ENCODE measurements around the gene CNGA3.
"Not testable (repeated sequence)": the region's sequence is repeated elsewhere in the genome, so short reads cannot be mapped to it uniquely, and the experiment has no call there.

The CNGA3 gene

DNA sequence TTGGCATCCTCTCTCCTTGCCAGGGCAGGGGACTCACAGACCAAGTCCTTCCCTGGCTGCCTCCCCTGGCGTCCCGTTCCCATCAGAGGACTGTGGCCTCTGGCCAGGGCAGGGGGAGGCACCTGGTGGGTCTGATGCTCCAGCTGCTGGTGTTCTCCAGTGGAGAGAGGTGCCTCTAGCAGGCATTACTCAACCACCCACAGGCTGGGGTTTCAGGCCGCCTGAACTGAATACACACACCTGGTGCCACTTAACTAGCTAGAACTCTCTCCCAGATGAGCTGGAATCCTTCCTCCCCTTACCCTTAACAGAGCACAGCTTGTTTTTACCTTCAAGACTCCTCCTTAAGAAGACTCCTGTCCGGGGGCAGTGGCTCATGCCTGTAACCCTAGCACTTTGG, 37.7 kb upstream of the CNGA3 start:
- Histone ChIP-seq H3K4me1 (no peaks in the 10 kb centered on the region), H4K20me1 (no peaks in the 10 kb centered on the region), H3K9ac (no peak overlapping the region), H3K4me3 (no peak overlapping the region), H3K27ac (no peak overlapping the region), H3K9me3 (replicated peaks in 1 of 11) (no peaks in the 10 kb centered on the region), H3K36me3 (no peaks in the 10 kb centered on the region), H3K27me3 (no peaks in the 10 kb centered on the region), H3K4me2 (no peak overlapping the region)
- no peak for TF ChIP-seq Cebpa-rat (IDR thresholded peaks at IDR 0.05)

DNA sequence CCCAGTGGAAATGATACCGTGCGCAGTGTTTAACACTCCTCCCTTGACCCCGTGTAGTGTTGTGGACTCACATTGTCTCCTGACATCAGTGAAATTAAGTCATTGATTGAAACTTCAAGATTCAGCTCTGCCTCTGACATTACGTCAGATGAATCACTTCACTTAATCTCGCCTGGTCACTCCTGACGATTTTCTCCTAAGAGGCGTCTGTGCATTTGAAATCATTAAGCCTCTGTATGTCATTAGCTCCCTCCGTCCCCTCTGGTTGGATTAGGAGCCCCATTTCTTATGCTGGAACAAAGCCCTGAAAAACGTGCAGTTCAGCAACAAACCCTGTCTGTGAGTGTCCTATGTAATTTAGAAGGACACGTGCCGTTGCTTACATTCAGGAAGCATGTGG, 36.7 kb upstream of the CNGA3 start:
- no peak for TF ChIP-seq Cebpa-rat (IDR thresholded peaks at IDR 0.05)
- H3K4me2 ChIP-seq: no peak overlapping the region
- H3K27ac ChIP-seq: no peak overlapping the region
- no peaks in the 10 kb centered on the region for H3K9me3 ChIP-seq (replicated peaks in 1 of 11)
- no peaks in the 10 kb centered on the region for H4K20me1 ChIP-seq
- no peak overlapping the region for H3K4me3 ChIP-seq
- no peak overlapping the region for H3K9ac ChIP-seq
- H3K27me3 ChIP-seq: no peaks in the 10 kb centered on the region
- no peaks in the 10 kb centered on the region for H3K36me3 ChIP-seq
- no peaks in the 10 kb centered on the region for H3K4me1 ChIP-seq

DNA sequence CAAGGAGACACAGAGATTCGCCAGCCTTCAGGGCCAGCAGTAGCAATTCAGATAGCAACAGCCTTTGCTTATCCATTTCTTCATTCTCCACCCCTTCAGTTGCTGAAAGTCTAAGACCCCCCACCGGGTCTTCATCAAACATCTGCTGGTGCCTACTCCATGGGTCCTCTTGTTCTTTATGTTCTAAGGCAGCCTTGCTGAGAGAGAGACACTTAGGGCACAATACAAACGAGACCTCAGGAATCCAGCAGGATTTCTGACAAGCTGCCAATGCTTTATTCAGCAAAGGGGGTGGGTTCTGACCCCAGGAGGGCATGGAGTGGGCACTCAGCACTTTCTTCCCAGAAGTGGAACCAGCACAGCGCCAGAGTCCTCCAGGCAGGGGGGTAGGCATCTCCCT, 36.2 kb upstream of the CNGA3 start:
- no peak overlapping the region for H3K27ac ChIP-seq
- H3K36me3 ChIP-seq: no peaks in the 10 kb centered on the region
- H3K27me3 ChIP-seq: no peaks in the 10 kb centered on the region
- H3K9ac ChIP-seq: no peak overlapping the region
- no peaks in the 10 kb centered on the region for H4K20me1 ChIP-seq
- TF ChIP-seq Cebpa-rat (IDR thresholded peaks at IDR 0.05): no peak
- H3K4me1 ChIP-seq: no peaks in the 10 kb centered on the region
- no peak overlapping the region for H3K4me3 ChIP-seq
- no peak overlapping the region for H3K4me2 ChIP-seq
- no peaks in the 10 kb centered on the region for H3K9me3 ChIP-seq (replicated peaks in 1 of 11)

- no peak overlapping the region for H3K4me3 ChIP-seq
- H3K9ac ChIP-seq: no peak overlapping the region
- no peaks in the 10 kb centered on the region for H3K4me1 ChIP-seq
- H3K36me3 ChIP-seq: no peaks in the 10 kb centered on the region
- no peak overlapping the region for H3K27ac ChIP-seq
- no peak for TF ChIP-seq Cebpa-rat (IDR thresholded peaks at IDR 0.05)
- H3K4me2 ChIP-seq: no peak overlapping the region
- H3K9me3 ChIP-seq (replicated peaks in 1 of 11): no peaks in the 10 kb centered on the region
- no peaks in the 10 kb centered on the region for H4K20me1 ChIP-seq
- no peaks in the 10 kb centered on the region for H3K27me3 ChIP-seq
Measured at GRCh38 chr2:98311090-98311489, 35.2 kb upstream of the CNGA3 start.

DNA sequence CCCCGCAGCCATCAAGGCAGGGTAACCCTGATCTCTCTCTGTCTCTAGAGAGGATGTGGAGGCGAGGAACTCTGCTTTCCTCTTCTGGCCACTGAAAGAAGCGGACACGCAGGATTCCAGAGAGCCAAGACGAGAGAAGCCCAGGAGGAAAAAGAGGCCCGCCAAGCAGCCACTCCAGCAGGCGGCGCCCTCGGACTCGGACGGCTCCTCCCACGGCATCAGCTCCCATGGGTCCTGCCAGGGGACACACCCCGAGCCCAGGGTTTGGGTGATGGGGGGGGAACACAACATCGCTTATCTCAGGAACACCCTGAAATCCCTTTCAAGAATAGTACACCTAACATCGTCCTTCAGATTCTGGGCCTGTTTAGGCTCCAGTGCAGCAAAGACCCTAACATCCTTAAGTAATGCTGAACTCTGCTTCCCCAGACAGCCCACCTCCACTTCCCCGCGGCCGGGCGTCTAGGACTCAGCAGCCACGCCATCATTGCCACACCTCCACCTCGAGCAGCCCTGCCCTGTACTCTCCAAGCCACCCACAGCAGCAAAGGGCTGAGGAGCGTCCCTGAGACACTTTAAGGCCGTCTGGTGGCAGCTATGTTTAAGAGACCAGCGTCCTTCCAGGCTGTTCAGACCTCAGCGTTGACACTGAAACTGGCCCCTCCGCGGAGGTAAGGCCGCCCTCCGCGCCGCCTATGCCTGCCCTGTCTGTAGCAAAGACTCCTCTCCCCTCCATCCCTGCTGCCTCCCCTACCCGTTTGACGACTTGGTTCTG, 34.3 kb upstream of the CNGA3 start:
- H3K4me3 ChIP-seq: no peak overlapping the region
- no peaks in the 10 kb centered on the region for H3K4me1 ChIP-seq
- H3K4me2 ChIP-seq: no peak overlapping the region
- no peaks in the 10 kb centered on the region for H3K36me3 ChIP-seq
- H3K27me3 ChIP-seq: no peaks in the 10 kb centered on the region
- H3K9ac ChIP-seq: no peak overlapping the region
- no peaks in the 10 kb centered on the region for H4K20me1 ChIP-seq
- no peak for TF ChIP-seq Cebpa-rat (IDR thresholded peaks at IDR 0.05)
- no peak overlapping the region for H3K27ac ChIP-seq
- no peaks in the 10 kb centered on the region for H3K9me3 ChIP-seq (replicated peaks in 1 of 11)

- H3K27me3 ChIP-seq: no peaks in the 10 kb centered on the region
- H4K20me1 ChIP-seq: no peaks in the 10 kb centered on the region
- no peak overlapping the region for H3K27ac ChIP-seq
- H3K4me3 ChIP-seq: no peak overlapping the region
- no peak overlapping the region for H3K4me2 ChIP-seq
- H3K4me1 ChIP-seq: no peaks in the 10 kb centered on the region
- peaks cover 0 to 11% (median 2%) of the 10 kb centered on the region in 11 experiments; a peak in 7 of 22 replicates for H3K9me3 ChIP-seq (replicated peaks in 1 of 11)
- no peaks in the 10 kb centered on the region for H3K36me3 ChIP-seq
- no peak overlapping the region for H3K9ac ChIP-seq
- no peak for TF ChIP-seq Cebpa-rat (IDR thresholded peaks at IDR 0.05)
Measured at GRCh38 chr2:98313492-98314250, 32.6 kb upstream of the CNGA3 start.

DNA sequence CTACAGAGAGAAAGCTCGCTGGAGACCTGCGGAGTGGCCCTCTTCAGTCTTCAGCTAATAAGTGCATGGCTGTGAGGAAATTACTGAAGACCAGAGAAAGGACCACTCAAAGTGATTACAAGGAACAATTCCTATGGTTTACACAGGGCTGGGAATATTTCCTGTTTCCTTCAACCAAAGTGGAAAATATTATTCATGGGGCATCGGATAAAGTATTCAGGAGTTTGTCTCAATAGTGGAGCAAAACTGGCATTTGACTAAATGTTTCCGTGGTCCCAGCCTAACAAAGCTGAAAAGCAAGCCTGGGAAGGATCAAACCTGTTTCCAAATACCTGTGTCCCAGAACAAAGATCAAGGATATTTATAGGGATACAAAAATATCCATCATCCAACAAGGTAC, 32.0 kb upstream of the CNGA3 start:
- TF ChIP-seq Cebpa-rat (IDR thresholded peaks at IDR 0.05): no peak
- Histone ChIP-seq H3K9me3 (replicated peaks in 1 of 11) (peaks cover 3 to 17% (median 7%) of the 10 kb centered on the region in 11 experiments; a peak in 14 of 22 replicates), H4K20me1 (no peaks in the 10 kb centered on the region), H3K36me3 (no peaks in the 10 kb centered on the region), H3K27ac (no peak overlapping the region), H3K4me1 (no peaks in the 10 kb centered on the region), H3K4me3 (no peak overlapping the region), H3K4me2 (no peak overlapping the region), H3K9ac (no peak overlapping the region), H3K27me3 (no peaks in the 10 kb centered on the region)

- Histone ChIP-seq H3K9me3 (replicated peaks in 1 of 11) (peaks cover 20 to 34% (median 24%) of the 10 kb centered on the region in 11 experiments), H3K4me3 (no peak overlapping the region), H3K27ac (no peak overlapping the region), H3K4me1 (no peaks in the 10 kb centered on the region), H3K9ac (no peak overlapping the region), H3K36me3 (peaks cover 0 to 4% (median 0%) of the 10 kb centered on the region in 11 experiments; a peak in 2 of 22 replicates), H3K27me3 (no peaks in the 10 kb centered on the region), H4K20me1 (no peaks in the 10 kb centered on the region), H3K4me2 (no peak overlapping the region)
- no peak for TF ChIP-seq Cebpa-rat (IDR thresholded peaks at IDR 0.05)
Measured at GRCh38 chr2:98315957-98316356, 30.3 kb upstream of the CNGA3 start.

DNA sequence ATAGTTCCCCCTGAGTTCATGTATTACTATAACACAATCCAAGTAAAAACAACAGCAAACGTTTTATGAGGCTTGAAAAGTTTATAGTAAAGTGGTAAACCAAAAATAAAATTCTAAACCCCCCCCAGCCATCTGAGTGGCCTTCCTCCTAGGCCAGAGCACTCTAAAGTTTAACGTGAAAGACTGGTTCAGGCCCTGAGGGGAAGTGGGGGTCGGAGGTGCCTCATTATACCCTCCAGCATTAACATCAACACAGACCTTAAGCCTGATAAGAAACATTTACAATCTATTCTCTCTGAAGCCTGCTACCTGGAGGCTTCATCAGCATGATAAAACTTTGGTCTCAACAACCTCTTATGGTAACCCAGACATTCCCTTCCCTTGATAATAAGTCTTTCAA, 29.0 kb upstream of the CNGA3 start:
- H4K20me1 ChIP-seq: no peaks in the 10 kb centered on the region
- H3K4me3 ChIP-seq: no peak overlapping the region
- H3K4me1 ChIP-seq: no peaks in the 10 kb centered on the region
- no peak overlapping the region for H3K27ac ChIP-seq
- peaks cover 0 to 8% (median 0%) of the 10 kb centered on the region in 11 experiments; a peak in 3 of 22 replicates for H3K36me3 ChIP-seq
- TF ChIP-seq Cebpa-rat (IDR thresholded peaks at IDR 0.05): no peak
- H3K9me3 ChIP-seq (replicated peaks in 1 of 11): peaks cover 32 to 47% (median 37%) of the 10 kb centered on the region in 11 experiments
- H3K4me2 ChIP-seq: no peak overlapping the region
- no peaks in the 10 kb centered on the region for H3K27me3 ChIP-seq
- no peak overlapping the region for H3K9ac ChIP-seq

DNA sequence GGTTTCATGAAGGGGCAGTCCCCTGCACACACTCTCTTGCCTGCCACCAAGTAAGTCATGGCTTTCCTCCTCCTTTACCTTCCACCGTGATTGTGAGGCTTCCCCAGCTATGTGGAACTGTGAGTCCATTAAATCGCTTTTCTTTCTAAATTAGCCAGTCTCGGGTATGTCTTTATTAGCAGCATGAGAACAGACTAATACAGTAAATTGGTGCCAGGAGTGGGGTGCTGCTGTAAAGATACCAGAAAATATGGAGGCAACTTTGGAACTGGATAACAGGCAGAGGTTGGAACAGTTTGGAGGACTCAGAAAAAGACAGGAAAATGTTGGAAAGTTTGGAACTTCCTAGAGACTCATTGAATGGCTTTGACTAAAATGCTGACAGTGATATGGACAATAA, 26.1 kb upstream of the CNGA3 start:
- not testable (repeated sequence) for H3K36me3 ChIP-seq, H4K20me1 ChIP-seq, H3K27me3 ChIP-seq, H3K4me2 ChIP-seq, H3K27ac ChIP-seq, H3K9ac ChIP-seq, H3K4me1 ChIP-seq
- H3K4me3 ChIP-seq: 0 out of 20 replicates have a peak overlapping the region, but pooled peaks of 1 of the 10 experiments have one; percentile 19
- peaks cover 42 to 62% (median 50%) of the 10 kb centered on the region in 11 experiments for H3K9me3 ChIP-seq (replicated peaks in 1 of 11)

Measured in BLaER1 treated with 17β-estradiol and CSF1 and Interleukin-3, amounts not matched to agents 10 nM and 100 nM (cell line).